Retinal pigment epithelial cell (primary cell): ENCODE data around the gene AIFM1.

Experiments
- DNase-seq: peaks from one replicate; pipeline ENCODE4 v3.0.0-alpha.2; 2010; ENCODE audit warnings: low read depth
- H3K4me3 ChIP-seq: 2 replicates; pipeline ENCODE4 v1.5.1; 2011; ENCODE audit warnings: mild to moderate bottlenecking, low read length, control low read depth, moderate library complexity
- TF ChIP-seq, protein P1 (sequence below): conservative IDR thresholded peaks from 2 replicates; pipeline ENCODE4 v1.5.1; 2011; ENCODE audit warnings: low read depth, low read length, control low read depth, inconsistent platforms

The AIFM1 gene

DNA sequence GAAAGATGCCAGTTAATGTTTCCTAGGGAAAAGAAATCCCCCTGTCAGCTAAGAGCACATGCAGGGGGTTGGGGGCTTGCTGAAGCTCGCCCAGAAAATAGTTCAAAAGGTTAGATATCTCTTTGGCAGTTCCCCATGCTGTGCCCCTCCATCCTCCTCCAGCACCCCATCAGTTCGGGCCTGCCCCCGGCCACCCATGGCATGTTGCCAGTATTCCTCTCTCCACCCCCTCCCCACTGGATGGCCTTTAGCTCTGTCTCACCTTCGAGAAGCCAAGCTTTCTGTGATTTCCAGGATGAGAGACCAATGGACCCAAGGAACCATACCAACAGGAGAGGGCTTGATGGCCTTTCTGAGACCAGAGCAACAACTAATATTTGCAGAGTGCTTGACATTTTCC lies 11.3 kb upstream of the AIFM1 start:
- TF ChIP-seq, protein P1, sequence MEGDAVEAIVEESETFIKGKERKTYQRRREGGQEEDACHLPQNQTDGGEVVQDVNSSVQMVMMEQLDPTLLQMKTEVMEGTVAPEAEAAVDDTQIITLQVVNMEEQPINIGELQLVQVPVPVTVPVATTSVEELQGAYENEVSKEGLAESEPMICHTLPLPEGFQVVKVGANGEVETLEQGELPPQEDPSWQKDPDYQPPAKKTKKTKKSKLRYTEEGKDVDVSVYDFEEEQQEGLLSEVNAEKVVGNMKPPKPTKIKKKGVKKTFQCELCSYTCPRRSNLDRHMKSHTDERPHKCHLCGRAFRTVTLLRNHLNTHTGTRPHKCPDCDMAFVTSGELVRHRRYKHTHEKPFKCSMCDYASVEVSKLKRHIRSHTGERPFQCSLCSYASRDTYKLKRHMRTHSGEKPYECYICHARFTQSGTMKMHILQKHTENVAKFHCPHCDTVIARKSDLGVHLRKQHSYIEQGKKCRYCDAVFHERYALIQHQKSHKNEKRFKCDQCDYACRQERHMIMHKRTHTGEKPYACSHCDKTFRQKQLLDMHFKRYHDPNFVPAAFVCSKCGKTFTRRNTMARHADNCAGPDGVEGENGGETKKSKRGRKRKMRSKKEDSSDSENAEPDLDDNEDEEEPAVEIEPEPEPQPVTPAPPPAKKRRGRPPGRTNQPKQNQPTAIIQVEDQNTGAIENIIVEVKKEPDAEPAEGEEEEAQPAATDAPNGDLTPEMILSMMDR = no peak

DNA sequence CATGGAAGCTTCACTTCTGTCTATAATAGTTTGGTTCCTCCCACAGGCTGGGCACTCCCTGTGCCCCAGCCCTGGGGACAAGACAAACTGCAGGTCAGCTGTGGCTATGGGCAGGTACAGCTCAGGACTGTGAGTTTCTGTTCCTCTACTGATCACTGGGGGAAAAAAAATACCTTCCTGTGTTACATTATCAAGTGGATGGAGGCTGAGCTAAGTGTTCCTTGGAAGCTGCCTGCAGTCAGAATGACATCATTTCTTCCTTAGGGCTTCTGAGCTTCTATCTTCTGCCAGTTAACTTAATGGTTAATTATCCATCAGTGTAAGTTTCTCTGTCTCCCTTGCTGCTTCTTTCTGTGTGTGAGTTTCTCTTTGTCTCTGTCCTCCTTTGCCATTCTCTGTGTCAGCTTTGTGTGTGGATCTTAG lies 10.7 kb upstream of the AIFM1 start:
- no peak overlapping the region for H3K4me3 ChIP-seq
- TF ChIP-seq, protein P1 = no peak
- no peak for DNase-seq

More for the DNA sequence above, 11.3 kb upstream of the AIFM1 start:
- H3K4me3 ChIP-seq = no peak overlapping the region
- DNase-seq = no peak

DNA sequence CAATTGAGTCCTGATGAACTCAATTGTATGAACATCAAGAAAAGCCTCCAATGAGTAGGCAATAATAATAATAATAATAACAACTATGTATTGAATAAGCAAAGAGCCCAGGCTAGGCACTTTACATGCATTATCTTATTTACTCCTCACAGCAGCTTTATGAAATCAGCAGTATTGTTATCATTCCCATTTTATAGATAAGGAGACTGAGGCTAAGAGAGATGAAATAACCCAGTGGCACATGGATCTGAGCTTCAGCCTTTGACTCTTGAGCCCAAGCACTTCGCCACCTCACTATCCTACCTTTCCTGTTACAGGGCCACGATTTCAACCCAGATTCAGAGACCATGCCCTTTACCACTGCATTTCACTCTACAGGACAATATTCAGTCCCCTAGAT lies 9.3 kb upstream of the AIFM1 start:
- TF ChIP-seq, protein P1 = no peak
- H3K4me3 ChIP-seq = no peak overlapping the region
- no peak for DNase-seq

DNA sequence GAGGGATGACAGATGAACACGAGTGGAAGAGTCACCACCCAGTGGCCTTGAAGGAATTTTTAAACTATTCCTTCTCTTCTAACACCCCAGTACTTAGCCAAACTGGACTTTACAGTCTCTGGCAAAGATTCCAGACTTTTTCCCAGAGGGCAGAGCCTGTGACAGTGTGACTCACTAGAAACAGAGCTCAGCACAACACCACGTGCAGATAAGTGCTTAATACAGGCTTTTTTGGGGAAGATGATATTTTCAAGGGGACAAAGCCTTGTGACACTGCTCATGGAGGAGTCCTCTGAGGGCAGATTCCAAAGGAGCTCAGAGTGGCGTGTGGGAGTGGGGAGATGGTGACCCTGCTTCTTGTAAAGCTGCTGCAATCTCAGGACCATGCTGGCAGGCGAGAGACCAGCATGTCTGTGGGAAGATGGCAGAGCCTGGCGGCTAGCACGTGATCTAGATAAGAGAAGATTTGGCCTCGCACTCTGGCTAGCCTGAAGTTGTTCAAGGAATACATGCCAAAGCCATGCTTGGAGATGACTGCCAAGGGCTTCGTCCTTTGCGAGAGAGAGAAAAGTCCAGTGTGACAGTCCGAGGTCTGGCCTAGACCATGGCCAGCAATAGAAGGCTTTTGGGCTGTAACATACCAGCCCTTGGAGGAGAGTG lies 8.5 kb upstream of the AIFM1 start:
- TF ChIP-seq, protein P1 = no peak
- no peak overlapping the region for H3K4me3 ChIP-seq
- peak; percentile 50 for DNase-seq

DNA sequence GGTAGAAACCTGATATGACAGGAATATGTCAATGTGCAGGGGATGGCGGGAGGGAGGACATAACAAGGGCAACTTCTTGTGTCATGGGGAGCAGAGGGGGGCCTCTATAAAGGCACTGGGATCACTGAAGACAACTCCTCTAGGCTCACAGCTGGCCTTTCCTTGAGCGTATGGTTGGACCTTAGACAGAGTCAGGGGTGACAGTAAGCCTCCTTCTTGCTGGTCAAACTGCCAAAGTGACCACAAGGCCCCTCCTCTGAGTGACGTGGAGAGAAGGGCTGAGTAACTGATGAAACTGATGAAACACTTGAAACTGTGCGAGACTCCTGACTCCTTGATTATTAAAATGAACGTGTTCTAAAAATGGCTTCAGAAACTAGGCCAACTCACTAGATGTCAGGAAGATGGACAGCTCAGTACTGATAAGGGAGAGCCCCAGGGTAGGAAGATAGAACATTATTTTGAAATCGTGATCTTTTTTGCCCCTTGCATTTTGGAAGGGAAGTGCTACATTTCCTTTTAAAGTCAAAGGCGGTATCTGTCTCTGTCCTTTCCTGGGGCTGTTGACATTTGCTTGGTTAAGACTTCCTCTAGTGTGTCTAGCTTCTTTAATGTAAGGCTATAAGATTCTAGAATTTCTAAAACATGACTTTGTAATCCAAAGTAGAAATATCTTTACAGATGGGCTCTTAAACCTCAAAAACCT lies 7.7 kb upstream of the AIFM1 start:
- peak; percentile 43 for DNase-seq
- TF ChIP-seq, protein P1 = no peak
- H3K4me3 ChIP-seq = peak overlapping the region; percentile 61

DNA sequence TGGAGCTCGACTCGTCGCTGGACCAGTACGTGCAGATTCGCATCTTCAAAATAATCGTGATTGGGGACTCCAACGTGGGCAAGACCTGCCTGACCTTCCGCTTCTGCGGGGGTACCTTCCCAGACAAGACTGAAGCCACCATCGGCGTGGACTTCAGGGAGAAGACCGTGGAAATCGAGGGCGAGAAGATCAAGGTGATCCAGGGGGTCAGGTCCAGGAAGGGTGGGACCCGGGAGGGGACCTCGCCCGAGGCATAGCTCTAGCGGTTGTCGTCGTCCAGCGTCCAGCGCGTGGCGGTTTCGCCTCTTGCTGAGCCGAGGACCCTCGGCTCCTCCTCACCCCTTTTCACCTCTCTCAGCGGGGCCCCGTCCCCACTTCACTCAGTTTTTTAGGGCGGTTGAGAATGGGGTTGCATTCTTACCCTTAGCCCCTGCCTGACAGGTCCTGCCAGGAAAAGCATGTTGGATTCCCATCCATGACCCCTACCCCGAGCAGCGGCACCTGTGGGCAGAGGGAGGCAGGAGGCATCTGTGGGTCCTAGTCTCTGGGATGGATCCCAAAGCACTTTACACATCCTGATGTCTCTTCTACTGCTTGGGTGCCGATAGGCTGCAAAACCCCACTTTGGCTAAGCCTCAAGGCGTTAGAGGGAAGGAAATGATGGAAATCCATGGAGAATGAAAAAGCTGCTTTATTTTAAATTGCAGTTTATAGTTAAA lies 6.6 kb upstream of the AIFM1 start:
- DNase-seq = no peak
- TF ChIP-seq, protein P1 = no peak
- H3K4me3 ChIP-seq = peak overlapping the region; percentile 61
